Fibroblast of peridontal ligament (primary cell): ENCODE measurements around the gene SPSB3.
"Not testable (repeated sequence)": the region's sequence is repeated elsewhere in the genome, so short reads cannot be mapped to it uniquely, and the experiment has no call there.

Source experiments
- DNase-seq: peaks from one replicate; pipeline ENCODE4 v3.0.0-alpha.2; 2010; ENCODE audit errors: extremely low read depth

SPSB3 gene

GRCh38 chr16:1741553-1742165 lies 40.7 kb downstream of the SPSB3 start:
- DNase-seq = no peak

- DNase-seq = no peak
These were observed 41.4 kb downstream of the SPSB3 start for GRCh38 chr16:1740781-1741490.

GRCh38 chr16:1740234-1740633 lies 42.1 kb downstream of the SPSB3 start:
- DNase-seq = no peak

- no peak for DNase-seq
These were observed 47.6 kb downstream of the SPSB3 start for GRCh38 chr16:1734816-1735215.

GRCh38 chr16:1734123-1734522 lies 48.2 kb downstream of the SPSB3 start:
- no peak for DNase-seq

- not testable (repeated sequence) for DNase-seq
These were observed 49.8 kb downstream of the SPSB3 start for GRCh38 chr16:1732551-1732987.

GRCh38 chr16:1732071-1732470 lies 50.3 kb downstream of the SPSB3 start:
- no peak for DNase-seq

- DNase-seq = no peak
These were observed 50.8 kb downstream of the SPSB3 start for GRCh38 chr16:1731603-1732002.

- no peak for DNase-seq
These were observed 51.3 kb downstream of the SPSB3 start for GRCh38 chr16:1731073-1731472.

- DNase-seq = no peak
These were observed 52.9 kb downstream of the SPSB3 start for GRCh38 chr16:1729445-1729844.

- DNase-seq = no peak
These were observed 53.3 kb downstream of the SPSB3 start for GRCh38 chr16:1729026-1729425.

GRCh38 chr16:1727651-1728624 lies 54.4 kb downstream of the SPSB3 start:
- DNase-seq = no peak
